ENCODE measurements around the gene RAB40C.

GRCh38 chr16:632486-633335 is 42.8 kb downstream of the RAB40C start:
- TF ChIP-seq CTCF (IDR thresholded peaks at IDR 0.05) (no peak), POLR2A (IDR thresholded peaks at IDR 0.05) (no peak)

All from lower leg skin (tissue), 3 donors.